H1 (cell line): Measurements from ENCODE around the gene CFAP100. TPM values are rescaled to one million over a fixed set of nuclear protein-coding genes. Genes with fewer than 3 reads are reported as not detected.

ENCODE experiments used
- CTCF ChIA-PET: fragments of 300-600 bp; sonication (Branson Sonifier 250); formaldehyde crosslinking; loops from one replicate; lab custom pipeline; 2021; ENCODE audit not compliant: partially characterized antibody; lab: Charles Lee
- POLR2A ChIA-PET: fragments of 300-600 bp; sonication (Branson Sonifier 250); formaldehyde crosslinking; loops from one replicate; lab custom pipeline; 2021; ENCODE audit warnings: inconsistent platforms; ENCODE audit not compliant: partially characterized antibody; lab: Charles Lee
- DNase-seq, 2 experiments: peaks; one replicate each; pipeline versions ENCODE4 v3.0.0 to v3.0.0-alpha.2; 2010 to 2022; ENCODE audit warnings: low spot score in 2 of 2, low read depth in 1 of 2, mixed read lengths in 1 of 2
- FAIRE-seq: peaks from 2 replicates; lab custom pipeline; 2011; peaks lifted over from hg19 to GRCh38; lab: Jason Lieb, UNC
- H2AFZ ChIP-seq: 2 replicates; pipeline ENCODE4 v1.8.1; 2012; ENCODE audit warnings: low read length, inconsistent platforms
- H2AK5ac ChIP-seq: 2 replicates; pipeline ENCODE4 v1.6.1; 2013; ENCODE audit warnings: low read depth, low read length
- H2BK120ac ChIP-seq: replicated peaks from 2 replicates; pipeline ENCODE3; 2013; ENCODE audit warnings: low read depth, low read length, inconsistent platforms
- H2BK12ac ChIP-seq: 2 replicates; pipeline ENCODE4 v1.6.1; 2013; ENCODE audit warnings: low read depth, low read length
- H2BK15ac ChIP-seq: 2 replicates; pipeline ENCODE4 v1.6.1; 2013; ENCODE audit warnings: low read length
- H2BK20ac ChIP-seq: 2 replicates; pipeline ENCODE4 v1.6.1; 2013; ENCODE audit warnings: low read length
- H2BK5ac ChIP-seq: 2 replicates; pipeline ENCODE4 v1.6.1; 2013; ENCODE audit warnings: low read depth, low read length
- H3K14ac ChIP-seq: 2 replicates; pipeline ENCODE4 v1.6.1; 2013; ENCODE audit warnings: inconsistent platforms; ENCODE audit not compliant: insufficient read length
- H3K18ac ChIP-seq: 2 replicates; pipeline ENCODE4 v1.6.1; 2013; ENCODE audit warnings: low read length; ENCODE audit errors: extremely low read depth
- H3K23ac ChIP-seq: 2 replicates; pipeline ENCODE4 v1.6.1; 2013; ENCODE audit warnings: inconsistent platforms; ENCODE audit not compliant: insufficient read length
- H3K23me2 ChIP-seq: 2 replicates; pipeline ENCODE4 v1.6.1; 2013; ENCODE audit warnings: low read depth, low read length
- H3K27ac ChIP-seq: 2 replicates; pipeline ENCODE4 v1.6.1; 2011; ENCODE audit warnings: low read depth, low read length, inconsistent platforms
- H3K27me3 ChIP-seq, 4 experiments: replicated peaks in 1 of 4; 1 replicate in 1 of 4; 2 replicates in 3 of 4; pipeline versions ENCODE4 v1.6.1 to v1.8.1; 2011 to 2013; ENCODE audit warnings: low read length in 3 of 4, mild to moderate bottlenecking in 3 of 4, inconsistent platforms in 2 of 4, mixed read lengths in 2 of 4, moderate library complexity in 1 of 4; ENCODE audit not compliant: control insufficient read depth in 3 of 4, insufficient read depth in 3 of 4; ENCODE audit errors: extremely low read depth in 1 of 4
- H3K36me3 ChIP-seq, 4 experiments: 2 replicates each; pipeline versions ENCODE4 v1.6.1 to v1.8.1; 2011 to 2013; ENCODE audit warnings: mild to moderate bottlenecking in 4 of 4, low read length in 3 of 4, moderate library complexity in 2 of 4, control low read depth in 1 of 4, inconsistent platforms in 1 of 4; ENCODE audit not compliant: insufficient read depth in 4 of 4, control insufficient read depth in 2 of 4
- H3K4ac ChIP-seq: replicated peaks from 2 replicates; pipeline ENCODE3; 2013; ENCODE audit warnings: low read length, low read depth, mixed read lengths, inconsistent platforms; ENCODE audit not compliant: insufficient read length
- H3K4me1 ChIP-seq, 4 experiments: replicated peaks in 1 of 4; 1 replicate in 1 of 4; 2 replicates in 3 of 4; pipeline versions ENCODE4 v1.6.1 to v1.8.1; 2011 to 2013; ENCODE audit warnings: low read length in 3 of 4, inconsistent platforms in 2 of 4, mixed read lengths in 1 of 4; ENCODE audit not compliant: insufficient read depth in 4 of 4, control insufficient read depth in 3 of 4
- H3K4me2 ChIP-seq, 2 experiments: 2 replicates each; pipeline versions ENCODE4 v1.6.1 to v1.8.1; 2011 to 2013; ENCODE audit warnings: low read depth in 2 of 2, low read length in 2 of 2, control low read depth in 1 of 2, inconsistent platforms in 1 of 2, mild to moderate bottlenecking in 1 of 2; ENCODE audit not compliant: insufficient read depth in 1 of 2
- H3K4me3 ChIP-seq, 4 experiments: fragments of 200-600, 300-600 bp in 1 of 4; sonication (generic), shearing (Covaris generic), sonication (Bioruptor Twin) in 1 of 4; 2 replicates each; pipeline versions ENCODE4 v1.5.1 to v1.8.1; 2011 to 2016; ENCODE audit warnings: low read length in 4 of 4, low read depth in 3 of 4, control low read depth in 2 of 4, inconsistent platforms in 2 of 4, mild to moderate bottlenecking in 2 of 4, mixed read lengths in 1 of 4, moderate library complexity in 1 of 4; ENCODE audit not compliant: insufficient read depth in 2 of 4; ENCODE audit errors: extremely low read depth in 1 of 4
- H3K56ac ChIP-seq: replicated peaks from 2 replicates; pipeline ENCODE3; 2013; ENCODE audit warnings: low read depth, mild to moderate bottlenecking, mixed read lengths, low read length, inconsistent platforms; ENCODE audit not compliant: insufficient read length
- H3K79me1 ChIP-seq: 2 replicates; pipeline ENCODE4 v1.6.1; 2013; ENCODE audit warnings: low read depth, low read length, control low read depth
- H3K79me2 ChIP-seq, 2 experiments: 2 replicates each; pipeline versions ENCODE4 v1.6.1 to v1.8.1; 2012 to 2013; ENCODE audit warnings: low read length in 2 of 2, mild to moderate bottlenecking in 2 of 2, inconsistent platforms in 1 of 2; ENCODE audit not compliant: insufficient read depth in 2 of 2, control insufficient read depth in 1 of 2
- H3K9ac ChIP-seq, 4 experiments: replicated peaks in 1 of 4; 1 replicate in 1 of 4; 2 replicates in 3 of 4; pipeline versions ENCODE4 v1.6.1 to v1.8.1; 2011 to 2013; ENCODE audit warnings: low read depth in 3 of 4, low read length in 3 of 4, control low read depth in 2 of 4, mild to moderate bottlenecking in 2 of 4, moderate library complexity in 2 of 4, inconsistent platforms in 1 of 4; ENCODE audit errors: extremely low read depth in 1 of 4
- H3K9me3 ChIP-seq, 2 experiments: 2 replicates each; pipeline versions ENCODE4 v1.6.1 to v1.8.1; 2012 to 2013; ENCODE audit warnings: mild to moderate bottlenecking in 2 of 2, moderate library complexity in 2 of 2, control low read depth in 1 of 2, inconsistent platforms in 1 of 2, low read depth in 1 of 2, low read length in 1 of 2, mixed read lengths in 1 of 2; ENCODE audit not compliant: insufficient read depth in 2 of 2
- H4K20me1 ChIP-seq, 2 experiments: replicated peaks in 1 of 2; 2 replicates each; pipeline versions ENCODE3 to v1.8.1; 2011 to 2013; ENCODE audit warnings: inconsistent platforms in 2 of 2, low read length in 2 of 2, mild to moderate bottlenecking in 1 of 2; ENCODE audit not compliant: insufficient read depth in 2 of 2, control insufficient read depth in 1 of 2
- H4K5ac ChIP-seq: 2 replicates; pipeline ENCODE4 v1.6.1; 2013; ENCODE audit warnings: low read length, low read depth, mixed read lengths, inconsistent platforms; ENCODE audit not compliant: insufficient read length
- H4K8ac ChIP-seq: 2 replicates; pipeline ENCODE4 v1.8.0; 2013; ENCODE audit warnings: mild to moderate bottlenecking, moderate library complexity, low read length, inconsistent platforms; ENCODE audit not compliant: insufficient read depth; ENCODE audit errors: extremely low read depth
- H4K91ac ChIP-seq: replicated peaks from 2 replicates; pipeline ENCODE3; 2013; ENCODE audit warnings: low read length, mixed read lengths, inconsistent platforms; ENCODE audit not compliant: insufficient read length
- CREB1 ChIP-seq: IDR thresholded peaks from 2 replicates; pipeline ENCODE4 v1.6.1; 2012; ENCODE audit warnings: inconsistent platforms
- GTF2F1 ChIP-seq: IDR thresholded peaks from 2 replicates; pipeline ENCODE4 v1.6.1; 2012; ENCODE audit warnings: low read depth, low read length, improper control_type of control experiment, borderline replicate concordance
- JUN ChIP-seq: IDR thresholded peaks from 2 replicates; pipeline ENCODE4 v1.6.1; 2011; ENCODE audit warnings: low read depth, mild to moderate bottlenecking, improper control_type of control experiment, low read length
- POLR2AphosphoS5 ChIP-seq: IDR thresholded peaks from 2 replicates; pipeline ENCODE4 v1.6.1; 2011; ENCODE audit warnings: low read depth, low read length
- RXRA ChIP-seq: IDR thresholded peaks from 2 replicates; pipeline ENCODE4 v1.6.1; 2011; ENCODE audit warnings: low read depth, mild to moderate bottlenecking, low read length, moderate library complexity; ENCODE audit not compliant: insufficient read depth
- SIN3A ChIP-seq, 2 experiments: IDR thresholded peaks in 1 of 2; conservative IDR thresholded peaks in 1 of 2; 2 replicates each; pipeline ENCODE4 v1.6.1; 2011 to 2012; ENCODE audit warnings: low read length in 2 of 2, improper control_type of control experiment in 1 of 2, low read depth in 1 of 2, mild to moderate bottlenecking in 1 of 2
- SP2 ChIP-seq: IDR thresholded peaks from 2 replicates; pipeline ENCODE4 v1.6.1; 2012; ENCODE audit warnings: mild to moderate bottlenecking, low read length, inconsistent platforms
- ZNF274 ChIP-seq: IDR thresholded peaks from 2 replicates; pipeline ENCODE4 v1.7.0; 2012; ENCODE audit warnings: low read length, borderline replicate concordance; ENCODE audit errors: extremely low read depth
- WGBS, 2 experiments: shearing (Covaris generic) in 1 of 2; methylation state at CpG; one replicate each; pipeline versions ENCODE4 v1.1.6 to v1.1.7; 2013 to 2015; ENCODE audit warnings: low lambda C conversion rate in 2 of 2, mixed read lengths in 2 of 2, inconsistent platforms in 1 of 2, low coverage in 1 of 2, missing lambda C conversion rate in 1 of 2; ENCODE audit not compliant: insufficient replicate concordance in 2 of 2, insufficient coverage in 1 of 2, insufficient read length in 1 of 2; ENCODE audit errors: extremely low coverage in 1 of 2, missing lambda C conversion rate in 1 of 2; 5-methylcytosine and 5-hydroxymethylcytosine counted together
- polyA plus RNA-seq, 7 experiments: library from polyadenylated mRNA; depleted of rRNA in 3 of 7; stranded (reverse) in 5 of 7; unstranded in 2 of 7; fragments of >200 nt in 5 of 7; fragments of 200-250 nt in 2 of 7; gene quantifications; 1 replicate in 5 of 7; 2 replicates in 1 of 7; 4 replicates in 1 of 7; pipeline versions ENCODE4 v1.2.1 to v1.2.3, GENCODE V29; 2011 to 2013; ENCODE audit warnings: missing spikeins in 2 of 7, mixed read lengths in 2 of 7
- total RNA-seq: library from RNA; stranded (reverse); fragmentation: NEBNext Ultra II Directional; extraction: Animal tissue kit (Norgen Biotek cat#: 25700); gene quantifications from 2 replicates; pipeline ENCODE4 v1.2.1, GENCODE V29; 2021

CFAP100 gene
- total and polyA plus RNA-seq, 2 of the 8 experiments (the other 6 are each of a cell fraction or from before 2014, with no cell fraction given): 0.17 TPM; not detected in 1

DNA sequence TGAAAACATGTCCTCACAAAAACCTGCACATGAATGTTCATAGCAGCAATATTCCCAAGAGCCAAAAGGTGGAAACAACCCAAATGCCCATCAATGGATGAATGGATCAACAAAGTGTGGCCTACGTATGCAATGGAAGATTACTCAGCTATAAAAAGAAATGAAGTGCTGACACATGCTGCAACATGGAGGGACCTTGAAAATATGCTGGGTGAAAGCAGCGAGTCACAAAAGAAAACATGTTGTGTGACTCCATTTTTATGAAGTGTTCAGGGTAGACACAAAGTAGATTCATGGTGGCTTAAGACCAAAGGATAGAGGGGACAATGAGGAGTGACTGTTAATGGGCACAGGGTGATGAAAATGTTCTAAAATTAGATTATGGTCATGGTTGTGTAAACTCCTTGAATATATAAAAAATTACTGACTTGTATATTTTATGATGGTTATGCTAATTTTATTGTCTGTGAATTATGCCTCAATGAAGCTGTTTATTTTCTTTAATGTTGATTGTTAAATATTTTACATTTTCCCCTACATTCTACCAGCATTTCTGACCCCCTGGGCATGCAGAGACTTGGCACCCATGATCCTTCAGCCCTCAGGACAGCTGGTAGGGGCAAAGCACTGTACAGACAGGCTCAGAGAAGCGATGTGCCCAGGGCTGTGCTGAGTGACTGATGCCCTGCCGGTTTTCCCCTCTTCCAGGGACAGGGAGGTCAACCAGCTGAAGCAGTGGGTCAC lies 37.8 kb downstream of the CFAP100 start:
- Histone ChIP-seq H3K23me2 (no peaks in the 10 kb centered on the region), H3K18ac (no peak overlapping the region), H2BK120ac (no peak overlapping the region), H3K27ac (no peak overlapping the region), H4K8ac (peak overlapping the region; percentile 68), H3K9ac (no peak overlapping the region), H3K27me3 (no peaks in the 10 kb centered on the region), H3K79me1 (no peaks in the 10 kb centered on the region; the same call in 1 of the 2 replicates), H2BK5ac (no peak overlapping the region; the same call in 1 of the 2 replicates), H3K4me1 (no peaks in the 10 kb centered on the region; a peak in 1 of 7 replicates), H2BK20ac (no peak overlapping the region), H4K91ac (no peak overlapping the region), H3K79me2 (no peaks in the 10 kb centered on the region), H3K23ac (no peak overlapping the region), H4K5ac (no peak overlapping the region), H2AK5ac (no peak overlapping the region), H4K20me1 (peaks cover 1 to 2% of the 10 kb centered on the region in 2 experiments), H2BK15ac (no peak overlapping the region), H3K9me3 (0 out of 4 replicates have a peak, but pooled peaks cover 0 to 2% of the 10 kb centered on the region in 2 experiments), H3K4ac (no peak overlapping the region), H3K56ac (no peak overlapping the region), H2BK12ac (no peak overlapping the region), H3K4me2 (no peak overlapping the region), H2AFZ (no peak overlapping the region), H3K36me3 (no peaks in the 10 kb centered on the region; a peak in 1 of 8 replicates), H3K4me3 (no peak overlapping the region), H3K14ac (no peak overlapping the region)
- 98% methylated on average over 4 of the region's 4 CpGs; no CpG with 5 or more reads in 1 of the 2 experiments for WGBS, 2 experiments
- no peak for DNase-seq
- CTCF ChIA-PET: interaction anchor here (1.4 kb wide), 1 partner anchor 9 kb away, joined by 6 read pairs; no protein-coding TSS in a partner anchor
- FAIRE-seq: no peak
- POLR2A ChIA-PET: interaction anchor here (0.9 to 2.8 kb wide), 3 partner anchors 9 to 32 kb away, joined by 3 to 13 read pairs (median 4); no protein-coding TSS in a partner anchor
- no peak for TF ChIP-seq ZNF274
- TF ChIP-seq SIN3A (conservative IDR thresholded peaks at IDR 0.05 in 1 of 2, IDR thresholded peaks at IDR 0.05 in 1 of 2; ENCODE audit: low read depth in 1 of 2, low read length in 2 of 2): no peak
- TF ChIP-seq GTF2F1: no peak
- TF ChIP-seq POLR2AphosphoS5: no peak
- no peak for TF ChIP-seq RXRA
- no peak for TF ChIP-seq SP2
- no peak for TF ChIP-seq CREB1
- TF ChIP-seq JUN: no peak
